Breast epithelium (tissue), 3 donors: ENCODE measurements around the gene HSD17B10.

Source experiments
- CTCF ChIP-seq, 3 donors: fragments of 450-650 bp; IDR thresholded peaks; one replicate each; pipeline ENCODE4 v1.5.1; 2016 to 2017; ENCODE audit warnings: antibody characterized with exemption in 3 of 3, mild to moderate bottlenecking in 3 of 3, moderate library complexity in 3 of 3
- POLR2A ChIP-seq: fragments of 450-650 bp; IDR thresholded peaks from one replicate; pipeline ENCODE4 v1.6.1; 2016; ENCODE audit warnings: antibody characterized with exemption, mild to moderate bottlenecking, moderate library complexity

- TF ChIP-seq CTCF (IDR thresholded peaks at IDR 0.05) (no peak), POLR2A (no peak)
Observed at GRCh38 chrX:53437206-53437605, 3.0 kb upstream of the HSD17B10 start.
